PFSK-1 (cell line): Measurements from ENCODE around the gene NADSYN1.

ENCODE experiments used
- POLR2AphosphoS5 ChIP-seq: IDR thresholded peaks from 2 replicates; pipeline ENCODE4 v1.6.1; 2012; ENCODE audit warnings: low read depth, mild to moderate bottlenecking, control low read depth, low read length, moderate library complexity
- REST ChIP-seq, 2 experiments: IDR thresholded peaks; 2 replicates each; pipeline versions ENCODE4 v1.6.1 to v1.8.0; 2011 to 2012; ENCODE audit warnings: low read depth in 2 of 2, low read length in 2 of 2, control low read depth in 1 of 2, inconsistent platforms in 1 of 2, mild to moderate bottlenecking in 1 of 2, moderate library complexity in 1 of 2; ENCODE audit not compliant: insufficient read depth in 1 of 2
- TAF1 ChIP-seq: IDR thresholded peaks from 2 replicates; pipeline ENCODE4 v1.6.1; 2012; ENCODE audit warnings: low read length, control low read depth, borderline replicate concordance; ENCODE audit not compliant: insufficient read depth

GRCh38 chr11:71474141-71474770 is 21.3 kb downstream of the NADSYN1 start:
- TF ChIP-seq POLR2AphosphoS5 (no peak), REST (IDR thresholded peaks at IDR 0.05; ENCODE audit: insufficient read depth in 1 of 2, low read depth in 2 of 2, low read length in 2 of 2) (no peak), TAF1 (no peak)
